Colon (tissue), 2 donors: ENCODE data around the gene OR2J1.
"Not testable (repeated sequence)": the region's sequence is repeated elsewhere in the genome, so short reads cannot be mapped to it uniquely, and the experiment has no call there.

ENCODE experiments used
- FAIRE-seq: peaks from 2 replicates; lab custom pipeline; 2012; peaks lifted over from hg19 to GRCh38; lab: Jason Lieb, UNC
- donor health status: control.
- donor health status: control.

OR2J1 gene

DNA sequence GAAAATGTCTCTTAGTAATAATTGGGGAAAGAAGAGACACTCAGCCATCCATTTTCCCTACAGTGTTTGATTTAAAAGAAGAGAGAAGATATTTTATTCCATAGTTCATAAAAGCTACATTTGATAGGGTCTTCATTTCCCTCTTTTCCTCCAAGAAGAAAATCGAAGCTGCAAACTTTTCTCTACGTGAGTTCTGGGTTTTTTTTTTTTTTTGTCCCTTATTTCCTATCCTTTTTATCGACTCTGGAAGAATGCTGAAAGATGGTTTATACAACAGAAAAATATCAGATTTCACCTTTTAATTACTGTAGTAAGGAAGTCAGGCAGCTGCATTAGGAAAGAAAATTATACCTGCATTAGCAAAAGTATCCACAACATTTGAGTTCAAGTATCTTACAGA lies at the start of gene OR2J1:
Gene OR2J1 (plus strand): TSS at position 301 of the 400 bp plus-strand sequence. CDS start 1,453 bp downstream, outside the sequence.
- no peak for FAIRE-seq

DNA sequence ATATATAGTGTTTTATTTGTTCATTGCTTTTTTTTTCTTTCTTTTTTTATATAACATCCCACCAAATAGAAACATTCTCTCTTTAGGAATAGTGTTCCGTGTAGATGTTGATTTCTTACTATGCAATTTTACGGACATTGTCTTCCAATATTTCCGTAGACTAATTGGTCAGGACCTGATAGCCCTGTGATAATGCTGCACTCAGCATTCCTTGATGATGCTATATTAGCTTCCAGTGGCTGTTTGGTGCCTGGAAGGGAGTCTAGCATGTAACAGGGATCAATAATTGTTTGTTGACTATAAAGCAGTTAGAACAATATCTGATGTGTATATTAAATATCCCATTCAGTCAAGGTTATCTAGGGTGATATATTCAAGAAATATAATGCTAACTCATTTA lies 47.6 kb upstream of the OR2J1 start:
- no peak for FAIRE-seq

- FAIRE-seq, result no peak
These were observed 27.2 kb upstream of the OR2J1 start for GRCh38 chr6:29071831-29072723.

DNA sequence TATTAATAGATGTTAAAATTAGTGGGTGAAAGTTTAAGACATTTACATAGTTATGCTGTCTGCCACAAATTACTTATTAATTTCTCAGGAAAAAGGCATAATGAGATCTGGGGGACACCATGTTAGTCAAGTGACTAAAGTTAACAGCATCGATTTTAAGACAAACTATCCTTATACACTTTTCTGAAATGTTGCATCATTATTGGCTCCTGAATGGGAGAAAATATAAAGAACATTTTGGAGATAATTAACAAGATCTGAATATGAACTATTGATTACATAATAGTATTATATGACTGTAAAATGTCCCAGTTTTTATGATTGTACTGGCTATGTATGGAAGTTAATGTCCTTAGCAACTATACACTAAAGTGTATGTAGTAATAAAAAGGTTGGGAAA lies 20.1 kb upstream of the OR2J1 start:
- FAIRE-seq, result no peak

DNA sequence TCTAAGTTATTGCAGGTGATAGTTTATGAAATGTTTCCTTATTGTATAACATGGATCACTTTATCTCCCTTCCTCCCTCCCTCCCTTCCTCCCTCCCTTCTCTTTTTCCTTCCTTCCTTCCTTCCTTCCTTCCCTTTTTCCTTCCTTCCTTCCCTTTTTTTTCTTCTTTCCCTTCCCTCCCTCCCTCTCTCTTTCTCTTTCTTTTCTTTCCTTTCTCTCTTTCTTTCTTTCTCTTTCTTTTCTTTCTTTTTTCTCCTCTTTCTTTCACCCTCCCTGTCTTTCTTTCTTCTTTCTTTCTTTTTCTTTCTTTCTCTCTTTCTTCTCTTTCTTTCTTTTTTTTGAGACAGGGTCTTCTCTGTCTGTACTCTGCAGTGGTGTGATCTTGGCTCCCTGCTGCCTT lies 18.0 kb upstream of the OR2J1 start:
- FAIRE-seq, result no peak

GRCh38 chr6:29082457-29082856 lies 16.8 kb upstream of the OR2J1 start:
- no peak for FAIRE-seq

- FAIRE-seq, result no peak
These were observed 12.1 kb upstream of the OR2J1 start, which contains the start of gene OR2B3 for GRCh38 chr6:29087213-29087612. Gene OR2B3 (minus strand): TSS chr6:29087313. CDS start chr6:29087248, 65 bp downstream.

DNA sequence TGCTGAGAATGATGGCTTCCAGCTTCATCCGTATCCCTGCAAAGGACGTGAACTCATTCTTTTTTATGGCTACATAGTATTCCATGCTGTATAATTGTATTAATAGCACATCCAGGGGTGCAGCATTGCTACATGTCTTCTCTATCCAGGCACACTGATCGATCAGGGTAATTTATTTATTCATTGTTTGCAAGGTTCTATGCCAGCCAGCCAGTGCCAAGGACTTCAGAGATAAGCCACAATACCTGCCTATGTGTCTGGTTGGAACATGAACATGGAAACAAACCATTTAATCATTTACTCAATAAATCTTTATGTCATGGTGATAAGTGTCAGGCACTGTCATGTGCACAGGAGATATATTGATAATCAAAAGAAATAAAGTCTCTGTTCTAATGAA lies 6.3 kb upstream of the OR2J1 start:
- no peak for FAIRE-seq

- FAIRE-seq, result no peak
These were observed 1.5 kb upstream of the OR2J1 start for GRCh38 chr6:29097803-29098202.

- no peak for FAIRE-seq
These were observed 8.5 kb downstream of the OR2J1 start, which contains the start of gene OR2J3 for GRCh38 chr6:29107758-29108157. Gene OR2J3 (plus strand): TSS chr6:29108058. CDS start chr6:29111891, 3,833 bp downstream.

GRCh38 chr6:29112135-29112534 lies 12.8 kb downstream of the OR2J1 start:
- no peak for FAIRE-seq

DNA sequence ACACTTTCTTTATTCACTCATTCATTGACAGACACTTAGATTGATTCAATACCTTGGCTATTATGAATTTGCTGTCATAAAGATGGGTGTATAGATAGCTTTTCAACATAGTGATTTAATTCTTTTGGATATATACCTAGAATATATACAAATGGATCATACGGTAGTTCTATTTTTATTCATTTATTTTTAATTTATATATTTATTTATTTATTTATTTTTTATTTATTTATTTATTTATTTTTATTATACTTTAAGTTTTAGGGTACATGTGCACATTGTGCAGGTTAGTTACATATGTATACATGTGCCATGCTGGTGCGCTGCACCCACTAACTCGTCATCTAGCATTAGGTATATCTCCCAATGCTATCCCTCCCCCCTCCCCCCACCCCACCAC lies 15.7 kb downstream of the OR2J1 start:
- not testable (repeated sequence) for FAIRE-seq

- no peak for FAIRE-seq
These were observed 30.2 kb downstream of the OR2J1 start for GRCh38 chr6:29129326-29130012.

GRCh38 chr6:29130644-29131043 lies 31.4 kb downstream of the OR2J1 start:
- no peak for FAIRE-seq

DNA sequence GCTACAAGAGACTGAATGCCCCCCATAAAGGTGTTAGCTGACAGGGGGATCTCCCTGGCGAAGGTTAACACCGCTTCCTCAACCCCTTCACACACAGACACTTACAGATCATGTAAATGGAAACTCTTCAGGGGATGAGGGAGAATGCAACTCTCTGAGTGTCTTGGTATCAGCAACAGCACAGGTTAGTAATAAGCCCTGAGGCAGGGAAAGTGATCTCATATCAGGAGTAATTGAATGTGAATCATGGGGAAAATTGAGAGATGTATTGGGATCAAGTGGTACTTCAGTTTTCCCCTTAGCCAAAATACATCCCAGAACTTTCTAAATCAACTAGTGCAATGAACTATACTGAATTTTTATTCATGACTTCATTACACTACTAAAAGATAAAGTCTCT lies 32.4 kb downstream of the OR2J1 start:
- FAIRE-seq, result no peak

DNA sequence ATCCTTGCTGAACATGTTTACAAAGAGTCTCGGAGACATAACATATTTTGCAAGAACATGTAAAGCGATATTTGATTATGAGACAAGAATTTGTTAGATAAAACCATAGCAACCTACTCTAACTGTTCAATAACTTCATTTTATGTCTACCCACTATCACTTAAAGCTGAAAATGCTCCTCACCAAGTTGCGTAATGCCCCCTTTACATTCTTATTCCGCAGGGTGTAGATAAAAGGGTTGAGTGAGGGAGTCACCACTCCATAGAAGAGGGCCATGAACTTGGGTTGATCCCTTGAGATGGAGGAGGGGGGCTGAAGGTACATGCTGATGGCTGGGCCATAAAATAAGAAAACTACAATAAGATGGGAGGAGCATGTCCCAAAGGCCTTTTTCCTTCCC lies 38.4 kb downstream of the OR2J1 start:
- no peak for FAIRE-seq

- FAIRE-seq, result no peak
These were observed 42.3 kb downstream of the OR2J1 start for GRCh38 chr6:29141606-29142005.

DNA sequence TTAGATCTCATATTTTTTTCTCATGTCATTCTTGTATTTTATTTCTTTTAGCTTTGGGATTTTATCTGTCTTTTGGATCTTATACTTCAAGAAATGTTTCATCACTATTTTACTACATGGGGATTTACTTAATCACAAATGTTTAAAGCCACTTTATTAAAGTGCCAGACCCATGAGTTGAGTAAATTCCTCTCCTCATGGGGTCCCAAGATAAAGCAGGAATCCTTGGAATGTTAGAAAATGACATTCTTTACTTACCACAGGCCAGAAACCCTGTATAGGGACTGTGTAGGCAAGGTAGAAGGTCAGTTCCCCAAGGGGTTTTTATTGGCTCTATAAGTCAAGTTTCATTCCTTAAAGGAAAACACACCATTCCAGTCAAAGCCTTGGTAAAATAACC lies 43.0 kb downstream of the OR2J1 start:
- FAIRE-seq, result no peak

DNA sequence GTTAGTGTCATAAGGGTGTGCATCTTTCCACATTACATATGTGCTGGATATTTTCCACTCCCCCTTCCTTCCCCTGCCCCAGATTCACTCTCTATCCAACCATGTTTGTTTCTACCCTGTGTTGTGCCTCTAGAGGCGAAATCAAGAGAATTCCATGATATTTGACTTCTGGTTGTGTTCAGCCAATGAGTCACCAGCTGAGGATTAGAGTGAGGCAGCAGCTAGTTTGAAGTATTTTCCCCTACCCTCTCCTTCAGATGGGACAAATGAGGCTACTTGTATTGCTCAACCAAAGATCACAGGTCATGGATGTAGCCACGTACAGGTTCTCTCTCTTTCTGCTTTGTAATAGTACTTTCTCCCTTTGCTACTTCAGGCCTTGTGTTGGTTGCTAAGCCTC lies 46.9 kb downstream of the OR2J1 start:
- no peak for FAIRE-seq

GRCh38 chr6:29147074-29147473 lies 47.8 kb downstream of the OR2J1 start:
- FAIRE-seq, result no peak

- not testable (repeated sequence) for FAIRE-seq
These were observed 50.2 kb downstream of the OR2J1 start for GRCh38 chr6:29149444-29149843.
